GM12891 (cell line): ENCODE data around the gene CADM2.

Experiments
- PAX5 ChIP-seq: IDR thresholded peaks from 2 replicates; pipeline ENCODE4 v1.6.1; 2011; ENCODE audit warnings: low read length, moderate library complexity, mild to moderate bottlenecking; ENCODE audit not compliant: insufficient read depth, severe bottlenecking
- POLR2A ChIP-seq: IDR thresholded peaks from 2 replicates; pipeline ENCODE4 v1.6.1; 2011; ENCODE audit warnings: low read depth, low read length, control low read depth
- POLR2AphosphoS5 ChIP-seq: IDR thresholded peaks from 2 replicates; pipeline ENCODE4 v1.6.1; 2011; ENCODE audit warnings: low read depth, low read length, control low read depth
- POU2F2 ChIP-seq: IDR thresholded peaks from 2 replicates; pipeline ENCODE4 v1.6.1; 2011; ENCODE audit warnings: low read depth, mild to moderate bottlenecking, control low read depth, low read length, moderate library complexity
- SPI1 ChIP-seq: IDR thresholded peaks from 2 replicates; pipeline ENCODE4 v1.6.1; 2011; ENCODE audit warnings: low read depth, low read length, control low read depth
- TAF1 ChIP-seq: IDR thresholded peaks from 2 replicates; pipeline ENCODE4 v1.6.1; 2011; ENCODE audit warnings: low read depth, low read length, control low read depth

DNA sequence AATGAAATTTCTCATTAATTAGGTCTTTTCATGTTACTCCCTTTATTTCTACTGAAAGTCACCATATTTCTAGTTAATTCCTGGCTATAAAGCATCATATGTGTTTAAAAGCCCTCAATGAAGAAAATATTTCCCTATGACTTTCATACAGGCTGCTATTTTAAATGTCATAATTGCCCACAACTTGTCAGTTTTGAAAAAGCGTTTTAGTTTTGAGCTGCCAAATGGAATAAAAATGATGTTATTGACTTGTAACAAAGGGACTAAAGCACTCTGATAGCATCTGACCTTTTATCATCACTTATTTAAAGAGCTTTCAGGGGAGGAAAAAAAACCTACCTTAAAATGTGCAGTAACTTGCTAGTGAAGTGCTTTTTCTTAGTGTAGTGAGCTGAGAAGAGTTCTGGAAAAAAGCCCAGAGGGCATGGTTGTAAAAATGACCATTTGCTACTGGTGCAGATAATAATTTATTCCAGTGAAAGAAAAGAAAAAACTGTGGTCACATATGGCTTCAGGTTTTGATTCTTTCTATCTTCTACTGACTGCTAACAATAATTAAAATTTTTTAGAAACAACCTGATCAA lies 877.2 kb downstream of the CADM2 start:
- TF ChIP-seq POLR2AphosphoS5 (no peak), POLR2A (no peak), TAF1 (no peak), SPI1 (no peak), POU2F2 (no peak), PAX5 (no peak)
